Muscle of leg (tissue), 11 donors: ENCODE results near the gene FOXP3. TPM values are rescaled to one million over a fixed set of nuclear protein-coding genes. Genes with fewer than 3 reads are reported as not detected.

ENCODE experiments used
- DNase-seq: peaks from one replicate; pipeline ENCODE4 v3.0.0; 2013
- H3K27ac ChIP-seq: one replicate; pipeline ENCODE4 v1.5.1; 2013; ENCODE audit warnings: mild to moderate bottlenecking, low read length, control low read depth
- H3K27me3 ChIP-seq: one replicate; pipeline ENCODE4 v1.6.1; 2013; ENCODE audit warnings: low read length; ENCODE audit not compliant: control insufficient read depth, insufficient read depth
- H3K36me3 ChIP-seq: one replicate; pipeline ENCODE4 v1.6.1; 2013; ENCODE audit warnings: low read length; ENCODE audit not compliant: control insufficient read depth, insufficient read depth
- H3K4me1 ChIP-seq: one replicate; pipeline ENCODE4 v1.6.1; 2013; ENCODE audit warnings: low read length; ENCODE audit not compliant: control insufficient read depth, insufficient read depth
- H3K4me3 ChIP-seq: one replicate; pipeline ENCODE4 v1.5.1; 2013; ENCODE audit warnings: low read length, control low read depth
- H3K9me3 ChIP-seq: replicated peaks from 2 replicates; pipeline ENCODE4 v1.6.1; 2013; ENCODE audit warnings: low read depth, low read length; ENCODE audit not compliant: control insufficient read depth
- WGBS: methylation state at CpG from one replicate; pipeline ENCODE4 v1.1.5; 2013; ENCODE audit warnings: missing lambda C conversion rate; ENCODE audit not compliant: insufficient coverage; 5-methylcytosine and 5-hydroxymethylcytosine counted together
- polyA plus RNA-seq, 8 donors: library from polyadenylated mRNA; unstranded; fragments of 120-200 nt; gene quantifications; one replicate each; pipeline versions ENCODE4 v1.2.1 to v1.2.3, GENCODE V29; 2013; ENCODE audit warnings: inconsistent platforms in 1 of 8, low replicate concordance in 1 of 8; ENCODE audit not compliant: insufficient read length in 8 of 8, insufficient read depth in 1 of 8
- total RNA-seq: library from RNA; stranded (reverse); fragments of 120-200 nt; gene quantifications from one replicate; pipeline ENCODE4 v1.2.4, GENCODE V29; 2013

Gene FOXP3
- total and polyA plus RNA-seq, 9 donors = 0.04 to 0.68 (median 0.49) TPM

DNA sequence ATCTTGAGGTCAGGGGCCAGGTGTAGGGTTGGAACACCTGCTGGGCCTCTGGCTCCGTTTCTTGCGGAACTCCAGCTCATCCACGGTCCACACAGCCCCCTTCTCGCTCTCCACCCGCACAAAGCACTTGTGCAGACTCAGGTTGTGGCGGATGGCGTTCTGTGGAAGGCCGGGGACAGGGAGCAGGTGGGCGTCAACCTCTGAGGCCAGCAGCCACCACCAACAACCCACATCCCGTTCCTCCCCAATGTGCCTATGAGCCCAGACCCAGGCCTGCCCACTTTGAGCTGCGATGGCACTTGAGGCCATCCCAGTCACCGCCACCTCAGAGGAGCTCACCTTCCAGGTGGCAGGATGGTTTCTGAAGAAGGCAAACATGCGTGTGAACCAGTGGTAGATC, 13.2 kb downstream of the FOXP3 start:
- H3K9me3 ChIP-seq = no peaks in the 10 kb centered on the region
- no peak for DNase-seq
- H3K4me3 ChIP-seq = no peak overlapping the region
- peaks cover 5% of the 10 kb centered on the region for H3K36me3 ChIP-seq
- no peak overlapping the region for H3K27ac ChIP-seq
- H3K27me3 ChIP-seq = peaks cover 3% of the 10 kb centered on the region
- 79% methylated on average over 13 of the region's 13 CpGs for WGBS
- H3K4me1 ChIP-seq = no peaks in the 10 kb centered on the region

GRCh38 chrX:49250578-49250977, 13.9 kb downstream of the FOXP3 start:
- Histone ChIP-seq H3K4me1 (no peaks in the 10 kb centered on the region), H3K9me3 (no peaks in the 10 kb centered on the region), H3K4me3 (no peak overlapping the region), H3K36me3 (peaks cover 7% of the 10 kb centered on the region), H3K27ac (no peak overlapping the region), H3K27me3 (peaks cover 3% of the 10 kb centered on the region)
- WGBS = 83% methylated on average over 9 of the region's 9 CpGs
- no peak for DNase-seq

- peaks cover 7% of the 10 kb centered on the region for H3K36me3 ChIP-seq
- 88% methylated on average over 13 of the region's 13 CpGs for WGBS
- H3K4me1 ChIP-seq = no peaks in the 10 kb centered on the region
Measured at GRCh38 chrX:49250066-49250465, 14.4 kb downstream of the FOXP3 start.

GRCh38 chrX:49249616-49250015, 14.9 kb downstream of the FOXP3 start:
- 80% methylated on average over 9 of the region's 9 CpGs for WGBS
- Histone ChIP-seq H3K36me3 (peaks cover 7% of the 10 kb centered on the region), H3K27me3 (peaks cover 3% of the 10 kb centered on the region), H3K27ac (no peak overlapping the region), H3K4me3 (no peak overlapping the region), H3K4me1 (no peaks in the 10 kb centered on the region), H3K9me3 (no peaks in the 10 kb centered on the region)
- DNase-seq = no peak

More at GRCh38 chrX:49250066-49250465, 14.4 kb downstream of the FOXP3 start:
- Histone ChIP-seq H3K9me3 (no peaks in the 10 kb centered on the region), H3K27ac (no peak overlapping the region), H3K4me3 (no peak overlapping the region), H3K27me3 (peaks cover 3% of the 10 kb centered on the region)
- DNase-seq = no peak

DNA sequence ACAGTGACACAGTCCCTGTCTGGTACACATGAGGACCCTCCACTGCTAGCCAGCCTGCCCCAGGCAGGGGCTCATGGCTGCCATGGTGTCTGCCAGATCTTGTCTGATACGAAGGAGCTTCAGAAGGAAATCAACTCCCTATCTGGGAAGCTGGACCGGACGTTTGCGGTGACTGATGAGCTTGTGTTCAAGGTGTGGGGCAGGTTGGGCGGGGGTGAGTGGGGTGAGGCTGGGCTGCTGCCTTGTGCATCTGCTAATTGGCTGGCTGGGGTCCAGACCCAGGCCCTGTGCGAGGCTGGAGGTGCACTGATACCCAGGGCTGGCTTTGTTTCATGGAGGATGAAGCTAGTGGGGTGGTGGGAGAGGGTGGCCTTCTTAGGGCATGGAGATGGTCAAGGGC, 15.4 kb downstream of the FOXP3 start:
- peaks cover 7% of the 10 kb centered on the region for H3K36me3 ChIP-seq
- H3K4me1 ChIP-seq = no peaks in the 10 kb centered on the region
- H3K27ac ChIP-seq = no peak overlapping the region
- H3K9me3 ChIP-seq = no peaks in the 10 kb centered on the region
- 73% methylated on average over 6 of the region's 6 CpGs for WGBS
- DNase-seq = no peak
- H3K4me3 ChIP-seq = no peak overlapping the region
- H3K27me3 ChIP-seq = peaks cover 3% of the 10 kb centered on the region

GRCh38 chrX:49247916-49248811, 16.3 kb downstream of the FOXP3 start:
- WGBS = 86% methylated on average over 26 of the region's 28 CpGs
- H3K4me1 ChIP-seq = no peaks in the 10 kb centered on the region
- no peak overlapping the region for H3K4me3 ChIP-seq
- peaks cover 7% of the 10 kb centered on the region for H3K36me3 ChIP-seq
- no peaks in the 10 kb centered on the region for H3K27me3 ChIP-seq
- no peak overlapping the region for H3K27ac ChIP-seq
- no peaks in the 10 kb centered on the region for H3K9me3 ChIP-seq
- DNase-seq = no peak

DNA sequence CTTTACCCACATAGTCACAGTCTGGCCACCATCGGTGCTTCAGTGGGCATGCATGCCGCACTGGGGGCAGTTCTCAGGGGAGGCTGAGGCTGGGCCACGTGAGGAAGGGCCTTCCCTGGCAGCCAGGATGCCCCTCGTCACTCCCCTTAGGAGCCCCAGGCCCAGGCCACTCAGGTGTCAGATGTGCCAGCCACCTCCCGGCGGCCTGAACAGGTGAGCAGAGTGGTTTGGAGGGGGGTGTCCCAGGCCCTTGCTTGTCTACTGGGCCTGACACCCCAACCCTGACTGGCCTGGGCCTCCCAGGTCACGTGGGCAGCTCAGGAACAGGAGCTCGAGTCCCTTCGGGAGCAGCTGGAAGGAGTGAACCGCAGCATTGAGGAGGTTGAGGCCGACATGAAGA, 17.2 kb downstream of the FOXP3 start:
- H3K9me3 ChIP-seq = no peaks in the 10 kb centered on the region
- H3K27me3 ChIP-seq = no peaks in the 10 kb centered on the region
- no peak overlapping the region for H3K27ac ChIP-seq
- no peak for DNase-seq
- no peak overlapping the region for H3K4me3 ChIP-seq
- peaks cover 11% of the 10 kb centered on the region for H3K36me3 ChIP-seq
- no peaks in the 10 kb centered on the region for H3K4me1 ChIP-seq
- 86% methylated on average over 10 of the region's 11 CpGs for WGBS

GRCh38 chrX:49246541-49246940, 18.0 kb downstream of the FOXP3 start:
- no peak overlapping the region for H3K27ac ChIP-seq
- DNase-seq = no peak
- peaks cover 11% of the 10 kb centered on the region for H3K36me3 ChIP-seq
- 76% methylated on average over 7 of the region's 10 CpGs for WGBS
- H3K4me3 ChIP-seq = no peak overlapping the region
- no peaks in the 10 kb centered on the region for H3K9me3 ChIP-seq
- no peaks in the 10 kb centered on the region for H3K27me3 ChIP-seq
- no peaks in the 10 kb centered on the region for H3K4me1 ChIP-seq

DNA sequence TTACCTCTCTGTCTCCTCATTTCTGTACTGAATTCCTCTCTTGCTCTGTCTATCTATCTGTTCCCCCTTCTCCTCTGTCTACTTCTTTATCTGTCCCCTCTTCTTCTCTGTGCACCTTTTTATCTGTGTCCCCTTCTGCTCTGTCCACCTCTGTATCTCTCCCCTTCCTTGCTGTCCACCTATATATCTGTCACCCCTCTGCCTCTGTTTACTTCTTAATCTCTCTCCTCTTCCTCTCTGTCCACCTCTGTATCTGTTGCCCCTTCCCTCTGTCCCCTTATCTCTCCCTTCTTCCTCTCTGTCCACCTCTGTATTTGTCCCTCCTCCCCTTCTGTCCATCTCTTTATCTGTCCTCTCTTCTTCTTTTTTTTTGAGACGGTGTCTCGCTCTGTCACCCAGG, 20.3 kb downstream of the FOXP3 start:
- H3K36me3 ChIP-seq = peaks cover 10% of the 10 kb centered on the region

DNA sequence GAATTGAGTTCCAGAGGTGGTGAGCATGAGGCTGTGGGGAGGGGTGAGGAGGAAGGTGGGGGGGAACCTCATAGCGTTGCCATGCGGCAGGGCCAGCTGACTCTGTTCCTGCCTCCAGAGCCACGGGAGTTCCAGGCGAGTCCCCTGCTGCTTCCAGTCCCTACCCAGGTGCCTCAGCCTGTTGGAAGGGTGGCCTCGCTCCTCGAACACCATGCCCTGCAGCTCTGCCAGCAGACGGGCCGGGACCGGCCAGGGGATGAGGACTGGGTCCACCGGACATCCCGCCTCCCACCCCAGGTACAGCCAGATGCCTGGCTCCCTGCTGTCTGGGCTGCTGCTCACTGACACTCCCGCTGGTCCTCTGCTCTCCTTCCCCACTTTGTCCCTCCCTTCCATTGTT, 21.3 kb downstream of the FOXP3 start:
- Histone ChIP-seq H3K9me3 (no peaks in the 10 kb centered on the region), H3K27me3 (no peaks in the 10 kb centered on the region), H3K4me3 (no peak overlapping the region), H3K4me1 (no peaks in the 10 kb centered on the region), H3K27ac (no peak overlapping the region), H3K36me3 (peaks cover 9% of the 10 kb centered on the region)
- 89% methylated on average over 11 of the region's 12 CpGs for whole genome bisulfite sequencing
- DNase-seq = no peak

More for the DNA sequence above, 20.3 kb downstream of the FOXP3 start:
- WGBS = 100% methylated on average over 1 of the region's 2 CpGs
- H3K4me3 ChIP-seq = no peak overlapping the region
- no peaks in the 10 kb centered on the region for H3K4me1 ChIP-seq
- H3K27me3 ChIP-seq = no peaks in the 10 kb centered on the region
- H3K27ac ChIP-seq = no peak overlapping the region
- no peak for DNase-seq
- H3K9me3 ChIP-seq = no peaks in the 10 kb centered on the region
